Measurements from ENCODE around the gene PLAC9. TPM values are rescaled to one million over a fixed set of nuclear protein-coding genes. Genes with fewer than 3 reads are reported as not detected.

PLAC9 gene
- total RNA-seq, 1 experiment from 2014 or later = not detected

GRCh38 chr10:80154978-80155695 is 22.6 kb downstream of the PLAC9 start:
- no peak overlapping the region for H3K27ac ChIP-seq (ENCODE audit: low read length)
- intact Hi-C loops (cut with micrococcal nuclease; ENCODE audit: unreplicated experiment) = no loop called here
- H3K4me1 ChIP-seq (ENCODE audit: control insufficient read depth, insufficient read depth, low read length) = peaks cover 23% of the 10 kb centered on the region
- BruUV-seq (replicated peaks) = no TSS peak
- ATAC-seq (no peak), DNase-seq (ENCODE audit: low read depth, low spot score) (no peak)
- TF ChIP-seq, protein P1, sequence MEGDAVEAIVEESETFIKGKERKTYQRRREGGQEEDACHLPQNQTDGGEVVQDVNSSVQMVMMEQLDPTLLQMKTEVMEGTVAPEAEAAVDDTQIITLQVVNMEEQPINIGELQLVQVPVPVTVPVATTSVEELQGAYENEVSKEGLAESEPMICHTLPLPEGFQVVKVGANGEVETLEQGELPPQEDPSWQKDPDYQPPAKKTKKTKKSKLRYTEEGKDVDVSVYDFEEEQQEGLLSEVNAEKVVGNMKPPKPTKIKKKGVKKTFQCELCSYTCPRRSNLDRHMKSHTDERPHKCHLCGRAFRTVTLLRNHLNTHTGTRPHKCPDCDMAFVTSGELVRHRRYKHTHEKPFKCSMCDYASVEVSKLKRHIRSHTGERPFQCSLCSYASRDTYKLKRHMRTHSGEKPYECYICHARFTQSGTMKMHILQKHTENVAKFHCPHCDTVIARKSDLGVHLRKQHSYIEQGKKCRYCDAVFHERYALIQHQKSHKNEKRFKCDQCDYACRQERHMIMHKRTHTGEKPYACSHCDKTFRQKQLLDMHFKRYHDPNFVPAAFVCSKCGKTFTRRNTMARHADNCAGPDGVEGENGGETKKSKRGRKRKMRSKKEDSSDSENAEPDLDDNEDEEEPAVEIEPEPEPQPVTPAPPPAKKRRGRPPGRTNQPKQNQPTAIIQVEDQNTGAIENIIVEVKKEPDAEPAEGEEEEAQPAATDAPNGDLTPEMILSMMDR (IDR thresholded peaks at IDR 0.05) = no peak
- TF ChIP-seq POLR2AphosphoS5 (IDR thresholded peaks at IDR 0.05; ENCODE audit: low read depth, low read length) = no peak
- TF ChIP-seq, protein P2, sequence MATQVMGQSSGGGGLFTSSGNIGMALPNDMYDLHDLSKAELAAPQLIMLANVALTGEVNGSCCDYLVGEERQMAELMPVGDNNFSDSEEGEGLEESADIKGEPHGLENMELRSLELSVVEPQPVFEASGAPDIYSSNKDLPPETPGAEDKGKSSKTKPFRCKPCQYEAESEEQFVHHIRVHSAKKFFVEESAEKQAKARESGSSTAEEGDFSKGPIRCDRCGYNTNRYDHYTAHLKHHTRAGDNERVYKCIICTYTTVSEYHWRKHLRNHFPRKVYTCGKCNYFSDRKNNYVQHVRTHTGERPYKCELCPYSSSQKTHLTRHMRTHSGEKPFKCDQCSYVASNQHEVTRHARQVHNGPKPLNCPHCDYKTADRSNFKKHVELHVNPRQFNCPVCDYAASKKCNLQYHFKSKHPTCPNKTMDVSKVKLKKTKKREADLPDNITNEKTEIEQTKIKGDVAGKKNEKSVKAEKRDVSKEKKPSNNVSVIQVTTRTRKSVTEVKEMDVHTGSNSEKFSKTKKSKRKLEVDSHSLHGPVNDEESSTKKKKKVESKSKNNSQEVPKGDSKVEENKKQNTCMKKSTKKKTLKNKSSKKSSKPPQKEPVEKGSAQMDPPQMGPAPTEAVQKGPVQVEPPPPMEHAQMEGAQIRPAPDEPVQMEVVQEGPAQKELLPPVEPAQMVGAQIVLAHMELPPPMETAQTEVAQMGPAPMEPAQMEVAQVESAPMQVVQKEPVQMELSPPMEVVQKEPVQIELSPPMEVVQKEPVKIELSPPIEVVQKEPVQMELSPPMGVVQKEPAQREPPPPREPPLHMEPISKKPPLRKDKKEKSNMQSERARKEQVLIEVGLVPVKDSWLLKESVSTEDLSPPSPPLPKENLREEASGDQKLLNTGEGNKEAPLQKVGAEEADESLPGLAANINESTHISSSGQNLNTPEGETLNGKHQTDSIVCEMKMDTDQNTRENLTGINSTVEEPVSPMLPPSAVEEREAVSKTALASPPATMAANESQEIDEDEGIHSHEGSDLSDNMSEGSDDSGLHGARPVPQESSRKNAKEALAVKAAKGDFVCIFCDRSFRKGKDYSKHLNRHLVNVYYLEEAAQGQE (IDR thresholded peaks at IDR 0.05; ENCODE audit: insufficient read depth in 1 of 2, low read depth in 2 of 2, low read length in 1 of 2) = no peak
- TF ChIP-seq SIN3A (IDR thresholded peaks at IDR 0.05; ENCODE audit: borderline replicate concordance, insufficient read depth, low read depth, low read length) = no peak
- no peak for TF ChIP-seq TCF7L2 (IDR thresholded peaks at IDR 0.05; ENCODE audit: low read depth, low read length)
- in situ Hi-C loops (cut with HindIII; ENCODE audit: low pct_unique_long_range_greater_than_20kb, low sequenced_read_pairs) = no loop called here
- no peaks in the 10 kb centered on the region for H3K27me3 ChIP-seq (ENCODE audit: control insufficient read depth, insufficient read depth, low read length)
- ChIA-PET CTCF (no interaction called here), POLR2A (interaction anchor here (0.6 kb wide), 1 partner anchor 79 kb away, joined by 4 read pairs; no protein-coding TSS in a partner anchor)
- no peak overlapping the region for H3K4me3 ChIP-seq (ENCODE audit: low read depth in 2 of 2, low read length in 2 of 2)
- peaks cover 15% of the 10 kb centered on the region; the same call in 1 of the 2 replicates for H3K36me3 ChIP-seq (ENCODE audit: control insufficient read depth, insufficient read depth, low read length)
- no peaks in the 10 kb centered on the region; the same call in 1 of the 2 replicates for H3K9me3 ChIP-seq (ENCODE audit: control insufficient read depth, insufficient read depth, low read depth, low read length)

DNA sequence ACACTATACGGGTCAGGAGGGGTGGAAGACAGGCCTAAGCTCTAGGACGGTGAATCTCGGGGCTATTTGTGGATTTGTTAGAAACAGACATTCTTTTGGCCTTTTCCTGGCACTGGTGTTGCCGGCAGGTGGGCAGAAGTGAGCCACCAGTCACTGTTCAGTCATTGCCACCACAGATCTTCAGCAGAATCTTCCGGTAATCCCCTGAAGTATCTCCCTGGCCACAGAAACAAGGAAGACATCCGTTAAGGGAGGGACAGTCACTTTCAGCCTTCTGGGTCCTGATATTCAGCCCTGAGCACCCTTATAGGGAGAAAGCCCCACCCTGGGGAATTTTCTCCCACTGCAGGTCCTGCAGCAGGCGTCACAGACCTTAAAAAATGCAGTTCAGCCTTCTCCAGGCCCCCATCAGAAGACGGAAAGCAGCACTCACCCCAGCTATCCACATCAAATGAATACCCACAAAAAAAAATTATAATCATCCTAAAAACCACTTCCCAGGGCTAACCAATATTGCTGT is 23.2 kb downstream of the PLAC9 start:
- no peak for ATAC-seq
- no peak for TF ChIP-seq TCF7L2 (IDR thresholded peaks at IDR 0.05; ENCODE audit: low read depth, low read length)
- TF ChIP-seq, protein P1 (IDR thresholded peaks at IDR 0.05) = no peak
- TF ChIP-seq POLR2AphosphoS5 (IDR thresholded peaks at IDR 0.05; ENCODE audit: low read depth, low read length) = no peak
- TF ChIP-seq SIN3A (IDR thresholded peaks at IDR 0.05; ENCODE audit: borderline replicate concordance, insufficient read depth, low read depth, low read length) = no peak
- TF ChIP-seq, protein P2 (IDR thresholded peaks at IDR 0.05; ENCODE audit: insufficient read depth in 1 of 2, low read depth in 2 of 2, low read length in 1 of 2) = no peak
- Histone ChIP-seq H3K27ac (ENCODE audit: low read length) (no peak overlapping the region), H3K36me3 (ENCODE audit: control insufficient read depth, insufficient read depth, low read length) (peaks cover 15% of the 10 kb centered on the region; the same call in 1 of the 2 replicates), H3K9me3 (ENCODE audit: control insufficient read depth, insufficient read depth, low read depth, low read length) (no peaks in the 10 kb centered on the region), H3K4me3 (ENCODE audit: low read depth in 2 of 2, low read length in 2 of 2) (no peak overlapping the region), H3K27me3 (ENCODE audit: control insufficient read depth, insufficient read depth, low read length) (no peaks in the 10 kb centered on the region), H3K4me1 (ENCODE audit: control insufficient read depth, insufficient read depth, low read length) (peaks cover 23% of the 10 kb centered on the region)
- intact Hi-C loops (cut with micrococcal nuclease; ENCODE audit: unreplicated experiment) = no loop called here
- in situ Hi-C loops (cut with HindIII; ENCODE audit: low pct_unique_long_range_greater_than_20kb, low sequenced_read_pairs) = no loop called here
- BruUV-seq (replicated peaks) = no TSS peak
- POLR2A ChIA-PET = interaction anchor here (0.6 kb wide), 1 partner anchor 79 kb away, joined by 4 read pairs; no protein-coding TSS in a partner anchor
- CTCF ChIA-PET = no interaction called here
- DNase-seq (ENCODE audit: low read depth, low spot score) = no peak
